Spinal cord (tissue), 10 donors: ENCODE measurements around the gene RBP5. TPM values are rescaled to one million over a fixed set of nuclear protein-coding genes. Genes with fewer than 3 reads are reported as not detected.

Experiments
- DNase-seq, 6 donors: peaks; one replicate each; pipeline versions ENCODE4 v3.0.0 to v3.0.0-alpha.2; 2013 to 2015; ENCODE audit warnings: low spot score in 6 of 6, low read depth in 4 of 6
- H3K27ac ChIP-seq: one replicate; pipeline ENCODE4 v1.5.1; 2013; ENCODE audit warnings: low read depth, low read length, control low read depth
- H3K27me3 ChIP-seq: one replicate; pipeline ENCODE4 v1.6.1; 2013; ENCODE audit warnings: low read length; ENCODE audit not compliant: control insufficient read depth, insufficient read depth
- H3K36me3 ChIP-seq: one replicate; pipeline ENCODE4 v1.6.1; 2013; ENCODE audit warnings: low read length; ENCODE audit not compliant: control insufficient read depth, insufficient read depth
- H3K4me1 ChIP-seq: one replicate; pipeline ENCODE4 v1.6.1; 2013; ENCODE audit warnings: low read length; ENCODE audit not compliant: control insufficient read depth, insufficient read depth
- H3K4me3 ChIP-seq: one replicate; pipeline ENCODE4 v1.5.1; 2013; ENCODE audit warnings: low read depth, low read length, control low read depth
- H3K9me3 ChIP-seq: one replicate; pipeline ENCODE4 v1.6.1; 2013; ENCODE audit warnings: low read length; ENCODE audit not compliant: control insufficient read depth, insufficient read depth
- WGBS: methylation state at CpG from one replicate; pipeline ENCODE4 v1.1.5; 2013; ENCODE audit warnings: missing lambda C conversion rate; ENCODE audit not compliant: insufficient coverage; 5-methylcytosine and 5-hydroxymethylcytosine counted together
- polyA plus RNA-seq, 2 donors: library from polyadenylated mRNA; unstranded; fragments of 120-200 nt; gene quantifications; one replicate each; pipeline ENCODE4 v1.2.1, GENCODE V29; 2013; ENCODE audit not compliant: insufficient read length in 2 of 2
- total RNA-seq, 2 donors: library from RNA; depleted of rRNA in 1 of 2; stranded (reverse); fragments of 120-200 nt in 1 of 2; fragments of >200 nt in 1 of 2; gene quantifications; one replicate each; pipeline versions ENCODE4 v1.2.3 to v1.2.4, GENCODE V29; 2013 to 2014
- donor health status: healthy.

RBP5 gene
- total and polyA plus RNA-seq, 4 donors, result 0.20 to 5.1 (median 2.1) TPM

DNA sequence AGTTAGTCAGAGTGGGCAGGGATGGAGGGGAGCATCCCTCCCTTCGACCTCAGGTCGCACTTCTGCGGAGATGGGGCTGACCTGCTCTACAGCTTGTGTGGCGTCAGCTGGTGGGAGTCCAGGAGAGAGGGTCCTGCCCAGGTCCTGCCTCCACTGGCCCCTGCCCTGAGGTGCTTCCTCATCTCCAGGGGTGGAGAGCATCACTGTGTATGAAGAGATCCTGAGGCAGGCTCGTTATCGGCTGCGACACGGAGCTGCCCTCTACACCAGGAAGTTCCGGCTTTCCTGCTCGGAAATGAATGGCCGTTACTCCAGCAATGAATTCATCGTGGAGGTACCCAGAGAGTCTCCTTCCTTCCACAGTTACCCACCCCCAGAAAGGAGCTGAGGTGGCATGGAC, 21.7 kb upstream of the RBP5 start:
- whole genome bisulfite sequencing, result 100% methylated on average over 9 of the region's 12 CpGs
- Histone ChIP-seq H3K4me3 (no peak overlapping the region), H3K27ac (no peak overlapping the region), H3K9me3 (no peaks in the 10 kb centered on the region), H3K27me3 (no peaks in the 10 kb centered on the region), H3K36me3 (peaks cover 55% of the 10 kb centered on the region), H3K4me1 (no peaks in the 10 kb centered on the region)
- no peak for DNase-seq

- H3K36me3 ChIP-seq, result peaks cover 75% of the 10 kb centered on the region
- DNase-seq, result no peak
These were observed 18.2 kb upstream of the RBP5 start for GRCh38 chr12:7146906-7147305.

DNA sequence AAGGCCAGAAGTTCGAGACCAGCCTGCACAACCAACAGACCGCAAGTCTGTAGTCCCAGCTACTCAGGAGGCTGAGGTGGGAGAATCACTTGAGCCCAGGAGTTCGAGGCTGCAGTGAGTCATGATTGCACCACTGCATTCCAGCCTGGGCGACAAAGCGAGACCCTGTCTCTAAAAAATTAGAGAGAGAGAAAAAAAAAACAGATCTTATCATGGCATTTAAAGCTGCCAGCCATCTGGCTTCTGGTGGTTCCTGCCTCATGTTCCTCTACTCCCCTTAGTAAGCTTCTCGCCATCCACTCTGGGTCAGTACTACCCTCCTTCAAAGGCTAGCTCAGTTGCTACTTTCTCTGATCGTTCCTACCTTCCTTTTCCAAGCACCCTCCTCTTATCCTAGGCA, 17.5 kb upstream of the RBP5 start:
- DNase-seq, result no peak
- H3K36me3 ChIP-seq, result peaks cover 82% of the 10 kb centered on the region

More at GRCh38 chr12:7146906-7147305, 18.2 kb upstream of the RBP5 start:
- H3K4me1 ChIP-seq, result no peaks in the 10 kb centered on the region
- H3K27ac ChIP-seq, result no peak overlapping the region
- H3K9me3 ChIP-seq, result no peaks in the 10 kb centered on the region
- H3K27me3 ChIP-seq, result no peaks in the 10 kb centered on the region
- WGBS, result 98% methylated on average over 5 of the region's 7 CpGs
- H3K4me3 ChIP-seq, result no peak overlapping the region

DNA sequence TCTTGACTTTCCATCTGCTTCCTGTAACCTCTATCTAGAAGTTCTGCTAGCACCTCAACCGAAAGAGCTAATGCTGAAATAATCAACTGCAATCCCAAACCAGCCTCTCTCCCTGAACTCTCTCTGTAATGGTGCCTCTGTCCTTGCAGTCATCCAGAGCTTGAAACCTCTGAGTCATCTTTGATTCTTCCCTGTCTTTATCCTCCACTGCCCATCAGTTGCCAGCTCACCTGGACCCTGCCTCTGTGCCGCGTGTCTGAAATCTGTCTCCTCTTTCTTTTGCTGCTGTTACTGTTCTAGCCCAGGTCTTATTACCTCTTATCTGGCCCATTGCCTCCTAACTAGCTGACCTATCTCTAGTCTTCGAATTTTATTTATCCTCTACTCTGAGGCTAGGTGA, 17.0 kb upstream of the RBP5 start:
- H3K27ac ChIP-seq, result no peak overlapping the region
- H3K4me3 ChIP-seq, result no peak overlapping the region
- peaks cover 83% of the 10 kb centered on the region for H3K36me3 ChIP-seq
- no peaks in the 10 kb centered on the region for H3K4me1 ChIP-seq
- H3K27me3 ChIP-seq, result no peaks in the 10 kb centered on the region
- DNase-seq, result no peak
- no peaks in the 10 kb centered on the region for H3K9me3 ChIP-seq
- 81% methylated on average over 3 of the region's 4 CpGs for WGBS

More for the DNA sequence above, 17.5 kb upstream of the RBP5 start:
- H3K4me3 ChIP-seq, result no peak overlapping the region
- 94% methylated on average over 7 of the region's 7 CpGs for WGBS
- no peaks in the 10 kb centered on the region for H3K4me1 ChIP-seq
- no peak overlapping the region for H3K27ac ChIP-seq
- no peaks in the 10 kb centered on the region for H3K9me3 ChIP-seq
- no peaks in the 10 kb centered on the region for H3K27me3 ChIP-seq

GRCh38 chr12:7144414-7145120, 15.9 kb upstream of the RBP5 start:
- DNase-seq, result peak in 2 of 6 donors; percentile 55 to 63
- H3K27me3 ChIP-seq, result no peaks in the 10 kb centered on the region
- 83% methylated on average over 3 of the region's 11 CpGs for WGBS
- no peak overlapping the region for H3K27ac ChIP-seq
- H3K9me3 ChIP-seq, result no peaks in the 10 kb centered on the region
- no peaks in the 10 kb centered on the region for H3K4me1 ChIP-seq
- no peak overlapping the region for H3K4me3 ChIP-seq
- peaks cover 79% of the 10 kb centered on the region for H3K36me3 ChIP-seq

- no peaks in the 10 kb centered on the region for H3K4me1 ChIP-seq
- H3K27ac ChIP-seq, result no peak overlapping the region
- no peaks in the 10 kb centered on the region for H3K9me3 ChIP-seq
- H3K4me3 ChIP-seq, result no peak overlapping the region
- peaks cover 74% of the 10 kb centered on the region for H3K36me3 ChIP-seq
- no peak for DNase-seq
- WGBS, result 94% methylated on average over 7 of the region's 7 CpGs
- H3K27me3 ChIP-seq, result no peaks in the 10 kb centered on the region
These were observed 14.9 kb upstream of the RBP5 start for GRCh38 chr12:7143564-7143963.

DNA sequence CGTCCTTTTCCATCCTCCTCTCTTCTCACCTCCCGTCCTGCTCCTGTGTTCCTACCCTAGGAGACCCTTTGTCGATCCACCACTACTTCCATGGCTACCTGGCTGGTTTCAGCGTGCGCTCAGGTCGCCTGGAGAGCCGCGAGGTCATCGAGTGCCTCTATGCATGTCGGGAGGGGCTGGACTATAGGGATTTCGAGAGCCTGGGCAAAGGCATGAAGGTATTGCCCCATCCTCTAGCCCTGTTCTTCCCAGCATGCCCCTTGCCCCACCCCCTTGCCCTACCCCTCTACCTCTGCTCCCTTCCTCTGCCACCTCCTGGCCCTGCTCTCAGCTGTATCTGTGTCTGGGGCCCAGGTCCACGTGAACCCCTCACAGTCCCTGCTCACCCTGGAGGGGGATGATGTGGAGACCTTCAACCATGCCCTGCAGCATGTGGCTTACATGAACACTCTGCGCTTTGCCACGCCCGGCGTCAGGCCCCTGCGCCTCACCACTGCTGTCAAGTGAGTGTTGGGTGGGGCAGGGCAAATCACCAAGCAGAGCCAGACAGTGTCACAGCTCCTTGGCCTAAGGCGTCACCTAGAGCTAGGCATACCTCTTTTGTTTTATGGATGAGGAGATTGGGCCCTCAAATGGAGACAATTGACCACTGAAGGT, 14.2 kb upstream of the RBP5 start:
- Histone ChIP-seq H3K36me3 (peaks cover 71% of the 10 kb centered on the region), H3K27ac (no peak overlapping the region), H3K9me3 (no peaks in the 10 kb centered on the region), H3K4me3 (no peak overlapping the region), H3K4me1 (no peaks in the 10 kb centered on the region), H3K27me3 (no peaks in the 10 kb centered on the region)
- no peak for DNase-seq
- WGBS, result 94% methylated on average over 17 of the region's 18 CpGs

DNA sequence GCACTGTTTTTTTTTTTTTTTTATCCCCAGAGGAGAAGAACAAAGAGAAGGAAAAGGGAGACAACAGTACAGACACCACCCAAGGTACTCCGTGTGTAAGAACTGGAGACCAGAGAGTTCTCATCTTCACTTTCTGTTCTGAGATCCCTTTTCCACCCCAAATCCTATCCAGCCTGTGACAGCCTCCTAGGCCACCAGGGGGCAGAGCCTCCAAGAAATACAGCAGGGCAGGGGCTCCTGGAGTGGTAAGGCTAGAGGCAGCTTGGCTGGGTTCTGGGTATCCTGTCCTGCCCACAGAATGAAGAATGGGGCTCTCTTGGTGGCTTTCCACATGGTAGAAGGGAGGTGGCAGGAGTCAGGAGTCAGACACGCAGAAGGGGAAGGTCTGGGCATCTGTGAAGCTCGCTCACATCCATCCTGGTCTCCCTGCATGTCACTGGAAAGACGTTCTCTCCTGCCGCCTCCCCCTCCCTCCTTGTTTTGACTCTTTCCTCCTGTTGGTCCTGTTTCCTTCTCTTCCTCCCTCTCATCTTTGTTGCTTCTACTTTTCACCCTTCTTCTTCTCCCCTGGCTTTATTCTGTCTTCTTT, 13.5 kb upstream of the RBP5 start:
- 81% methylated on average over 3 of the region's 5 CpGs for WGBS
- DNase-seq, result peak in 2 of 6 donors; percentile 22 to 39
- Histone ChIP-seq H3K36me3 (peaks cover 76% of the 10 kb centered on the region), H3K9me3 (no peaks in the 10 kb centered on the region), H3K27me3 (no peaks in the 10 kb centered on the region), H3K27ac (no peak overlapping the region), H3K4me1 (no peaks in the 10 kb centered on the region), H3K4me3 (no peak overlapping the region)

- Histone ChIP-seq H3K36me3 (peaks cover 76% of the 10 kb centered on the region), H3K4me1 (no peaks in the 10 kb centered on the region), H3K9me3 (no peaks in the 10 kb centered on the region), H3K27ac (no peak overlapping the region), H3K27me3 (no peaks in the 10 kb centered on the region), H3K4me3 (no peak overlapping the region)
- 96% methylated on average over 6 of the region's 7 CpGs for WGBS
- no peak for DNase-seq
These were observed 12.8 kb upstream of the RBP5 start for GRCh38 chr12:7141351-7142005.
